Muscle of back (tissue), 11 donors: Measurements from ENCODE around the gene COL13A1. TPM values are rescaled to one million over a fixed set of nuclear protein-coding genes. Genes with fewer than 3 reads are reported as not detected.

ENCODE experiments used
- DNase-seq, 3 donors: peaks; one replicate each; pipeline versions ENCODE4 v3.0.0 to v3.0.0-alpha.2; 2013
- polyA plus RNA-seq, 10 donors: library from polyadenylated mRNA; unstranded; fragments of 120-200 nt; gene quantifications; one replicate each; pipeline ENCODE4 v1.2.1, GENCODE V29; 2013; ENCODE audit not compliant: insufficient read length in 10 of 10

COL13A1 gene
- polyA plus RNA-seq, 10 donors, result 5.0 to 18.0 (median 11.9) TPM

GRCh38 chr10:69845574-69846292 lies 44.0 kb downstream of the COL13A1 start:
- peak in 2 of 3 donors; percentile 45 to 50 for DNase-seq

- DNase-seq, result no peak
These were observed 44.7 kb downstream of the COL13A1 start for GRCh38 chr10:69846293-69846921.

GRCh38 chr10:69847458-69847857 lies 45.8 kb downstream of the COL13A1 start:
- DNase-seq, result no peak

- DNase-seq, result no peak
These were observed 46.2 kb downstream of the COL13A1 start for GRCh38 chr10:69847883-69848282.

GRCh38 chr10:69848454-69848853 lies 46.7 kb downstream of the COL13A1 start:
- DNase-seq, result no peak

GRCh38 chr10:69849825-69850224 lies 48.1 kb downstream of the COL13A1 start:
- DNase-seq, result no peak

GRCh38 chr10:69850440-69850839 lies 48.7 kb downstream of the COL13A1 start:
- no peak for DNase-seq

- DNase-seq, result no peak
These were observed 49.6 kb downstream of the COL13A1 start for GRCh38 chr10:69851306-69851705.

- DNase-seq, result no peak
These were observed 51.4 kb downstream of the COL13A1 start for GRCh38 chr10:69853064-69853463.

- no peak for DNase-seq
These were observed 53.0 kb downstream of the COL13A1 start for GRCh38 chr10:69854511-69855345.

- no peak for DNase-seq
These were observed 53.8 kb downstream of the COL13A1 start for GRCh38 chr10:69855346-69856111.

- DNase-seq, result no peak
These were observed 55.0 kb downstream of the COL13A1 start for GRCh38 chr10:69856601-69857166.

- no peak for DNase-seq
These were observed 56.5 kb downstream of the COL13A1 start for GRCh38 chr10:69858201-69858600.

GRCh38 chr10:69860271-69860670 lies 58.6 kb downstream of the COL13A1 start:
- no peak for DNase-seq

- peak in 2 of 3 donors; percentile 76 to 80 for DNase-seq
These were observed 59.8 kb downstream of the COL13A1 start for GRCh38 chr10:69861251-69862240.

- no peak for DNase-seq
These were observed 61.3 kb downstream of the COL13A1 start for GRCh38 chr10:69862882-69863530.

GRCh38 chr10:69863580-69863979 lies 61.9 kb downstream of the COL13A1 start:
- no peak for DNase-seq

GRCh38 chr10:69864321-69864720 lies 62.6 kb downstream of the COL13A1 start:
- DNase-seq, result peak in 1 of 3 donors; percentile 82

GRCh38 chr10:69865450-69865849 lies 63.7 kb downstream of the COL13A1 start:
- DNase-seq, result no peak

- no peak for DNase-seq
These were observed 64.6 kb downstream of the COL13A1 start for GRCh38 chr10:69866246-69866687.
